IPS-NIHi11 (cell line): ENCODE data around the gene C2orf80.
"Not testable (repeated sequence)": the region's sequence is repeated elsewhere in the genome, so short reads cannot be mapped to it uniquely, and the experiment has no call there.

Experiments
- DNase-seq: peaks from one replicate; pipeline ENCODE4 v3.0.0; 2012; ENCODE audit warnings: mixed read lengths, low spot score

C2orf80 gene

DNA sequence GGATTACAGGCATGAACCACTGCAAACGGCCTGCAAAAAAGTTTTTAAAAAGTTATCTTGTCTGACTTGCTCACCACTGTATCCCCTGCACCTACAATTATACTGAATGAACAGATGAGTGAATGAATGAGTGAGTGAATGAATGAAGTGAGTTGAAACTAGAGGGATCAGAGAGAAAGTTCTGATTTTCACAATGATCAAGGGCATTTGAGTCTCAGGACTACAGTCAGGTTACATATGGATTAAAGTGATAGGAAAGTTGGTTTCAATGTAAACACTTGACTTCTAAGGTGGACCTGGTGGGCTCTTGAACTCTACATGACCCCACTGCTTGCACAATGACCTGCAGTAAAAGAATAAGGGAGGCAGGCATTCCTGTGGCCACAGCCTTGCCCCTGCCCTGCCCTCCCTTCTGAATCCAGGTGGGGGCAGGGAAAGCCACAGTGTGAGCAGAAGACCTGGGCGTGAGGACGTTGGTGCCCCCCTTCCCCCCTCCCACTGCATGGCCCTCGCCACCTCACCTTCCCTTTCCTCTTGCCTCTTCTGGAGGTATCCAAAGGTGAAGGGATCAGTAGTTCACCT lies 10.7 kb downstream of the C2orf80 start:
- DNase-seq = no peak

DNA sequence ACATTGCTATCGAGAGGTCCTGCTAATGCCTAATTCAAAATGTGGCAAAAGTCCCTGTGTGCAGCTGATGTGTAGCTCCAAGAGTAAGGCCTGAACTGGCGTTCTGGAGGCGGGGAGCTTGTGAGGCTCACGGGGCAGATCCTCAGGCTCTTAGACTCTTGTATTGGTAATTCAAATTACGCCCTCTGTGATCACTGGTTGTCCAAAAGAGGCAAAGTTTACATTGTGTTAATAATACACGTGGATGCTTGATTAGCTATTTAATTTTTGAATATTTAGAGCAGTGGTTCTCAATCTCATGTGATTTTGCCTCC lies 14.0 kb downstream of the C2orf80 start:
- no peak for DNase-seq

DNA sequence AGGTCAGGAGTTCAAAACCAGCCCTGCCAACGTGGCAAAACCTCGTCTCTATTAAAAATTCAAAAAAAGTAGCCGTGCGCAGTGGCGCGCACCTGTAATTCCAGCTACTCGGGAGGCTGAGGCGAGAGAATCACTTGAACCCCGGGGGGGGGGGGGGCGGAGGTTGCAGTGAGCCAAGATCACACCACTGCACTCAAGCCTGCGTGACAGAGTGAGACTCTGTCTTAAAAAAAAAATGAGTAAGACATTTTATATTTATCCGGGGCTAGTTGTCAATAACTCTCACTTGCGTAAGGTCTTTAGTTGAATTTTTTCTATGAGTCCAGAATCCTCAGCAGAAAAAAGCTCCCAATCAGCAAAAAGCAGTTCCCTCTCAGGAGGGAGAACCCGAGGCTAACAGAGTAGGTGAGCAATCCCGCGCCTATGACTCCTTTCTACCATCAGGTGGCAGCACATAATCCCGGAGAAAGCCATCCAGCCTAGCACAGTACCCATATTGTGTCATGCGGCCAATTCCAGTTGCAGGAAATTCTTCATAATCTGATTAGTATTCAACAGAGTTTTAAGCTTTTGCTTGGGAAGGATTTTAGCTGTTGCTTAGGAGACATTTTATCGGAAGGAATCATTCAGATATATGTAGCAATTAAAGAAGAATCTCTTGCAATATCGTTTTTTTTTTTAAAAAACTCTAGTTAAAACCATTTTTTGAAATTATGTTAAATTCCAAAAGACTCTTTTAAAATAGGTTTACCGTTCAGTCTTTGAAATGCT lies 14.6 kb downstream of the C2orf80 start:
- peak; percentile 80 for DNase-seq

DNA sequence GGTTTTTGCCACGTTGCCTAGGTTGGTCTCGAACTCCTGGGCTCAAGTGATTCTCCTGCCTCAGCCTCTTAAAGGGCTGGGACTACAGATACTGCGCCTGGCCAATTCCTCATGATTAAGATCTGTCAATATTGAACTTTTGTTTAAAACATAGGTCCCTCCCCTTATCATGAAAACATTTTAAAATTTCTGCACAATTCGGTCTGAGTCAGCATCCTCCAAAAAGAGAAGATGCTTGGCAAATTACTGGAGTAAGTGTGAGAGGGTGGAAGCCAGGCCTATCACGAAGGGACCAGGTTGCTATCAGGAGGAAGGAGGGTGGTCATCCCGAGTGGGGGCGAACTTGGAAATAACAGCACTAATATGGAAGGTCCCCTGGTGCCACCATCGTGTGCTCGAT lies 15.7 kb downstream of the C2orf80 start:
- no peak for DNase-seq

DNA sequence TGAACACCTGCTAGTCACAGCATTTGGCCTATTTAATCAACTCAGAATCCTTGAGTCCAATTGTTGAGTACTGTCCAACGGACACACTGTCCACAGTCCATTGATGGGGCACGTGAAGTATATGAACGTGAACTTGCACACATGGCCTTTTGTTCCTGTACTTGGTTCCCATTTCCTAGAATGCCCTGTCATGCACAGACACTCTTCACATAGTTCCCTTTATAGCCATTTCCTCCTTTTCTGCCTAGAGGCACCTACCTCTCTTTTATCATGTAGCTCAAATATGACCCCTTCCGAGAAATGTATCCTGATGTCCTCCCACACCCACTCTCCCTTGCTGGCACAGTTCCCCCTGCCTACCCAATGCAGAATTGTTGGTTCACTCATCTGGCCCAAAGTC lies 17.7 kb downstream of the C2orf80 start:
- no peak for DNase-seq

DNA sequence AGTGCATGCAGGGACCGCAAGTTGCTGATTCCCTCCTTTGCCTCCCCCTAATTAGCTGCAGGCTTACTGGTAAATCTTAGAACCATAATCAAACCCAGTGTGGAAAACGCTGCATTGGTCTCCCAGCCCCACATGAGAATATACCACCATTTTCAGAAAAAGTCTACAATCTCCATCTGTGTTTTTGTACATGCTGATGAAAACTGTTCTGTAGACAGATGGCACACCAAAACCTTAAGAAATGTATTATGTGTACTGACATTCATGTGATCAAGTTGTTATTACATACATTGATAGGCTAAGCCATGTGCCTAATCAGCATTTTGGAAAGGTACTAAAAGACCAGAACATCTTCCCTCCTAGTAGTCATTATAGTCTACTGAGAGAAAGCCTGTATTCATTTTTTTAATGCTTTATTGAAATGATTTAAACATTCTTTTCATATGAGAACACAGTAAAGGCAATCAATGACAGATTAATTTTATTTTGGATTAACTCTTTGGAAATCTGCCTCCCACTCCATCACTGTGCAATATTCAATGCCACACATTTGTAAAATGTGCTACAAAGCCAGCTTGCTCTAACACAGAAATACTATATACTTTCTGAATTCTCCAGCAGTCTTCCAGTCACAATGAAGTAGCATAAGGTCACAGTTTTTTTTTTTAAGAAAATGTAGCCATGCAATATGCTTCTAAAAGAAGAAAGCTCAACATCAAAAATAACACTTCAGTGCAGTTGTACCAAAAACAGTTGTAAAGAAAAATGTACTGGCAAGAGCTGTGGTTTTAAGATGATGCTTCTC lies 24.7 kb downstream of the C2orf80 start:
- no peak for DNase-seq

DNA sequence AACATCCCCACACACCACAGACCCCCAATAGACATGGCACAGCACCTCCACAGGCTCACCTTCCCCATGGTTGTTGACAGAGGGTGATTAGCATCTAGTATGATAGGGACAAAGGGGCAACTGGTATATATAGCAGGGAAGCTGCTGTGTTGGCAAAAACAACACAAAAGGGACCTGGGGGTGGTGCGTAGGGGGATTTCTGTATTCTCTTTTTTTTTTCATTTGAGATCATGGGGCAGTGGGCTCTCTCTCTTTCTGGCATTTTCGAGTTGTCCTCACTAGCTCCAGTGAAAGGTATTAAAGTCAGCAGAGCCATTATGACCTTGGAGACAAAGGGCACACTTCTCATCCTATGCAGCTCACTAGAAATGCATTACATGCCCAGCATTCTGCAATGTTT lies 26.3 kb downstream of the C2orf80 start, which contains the start of gene CRYGA:
CRYGA (minus strand) TSS at position 101 of the 400 bp plus-strand sequence; CDS start at position 68, 33 bp downstream.
- DNase-seq = no peak

DNA sequence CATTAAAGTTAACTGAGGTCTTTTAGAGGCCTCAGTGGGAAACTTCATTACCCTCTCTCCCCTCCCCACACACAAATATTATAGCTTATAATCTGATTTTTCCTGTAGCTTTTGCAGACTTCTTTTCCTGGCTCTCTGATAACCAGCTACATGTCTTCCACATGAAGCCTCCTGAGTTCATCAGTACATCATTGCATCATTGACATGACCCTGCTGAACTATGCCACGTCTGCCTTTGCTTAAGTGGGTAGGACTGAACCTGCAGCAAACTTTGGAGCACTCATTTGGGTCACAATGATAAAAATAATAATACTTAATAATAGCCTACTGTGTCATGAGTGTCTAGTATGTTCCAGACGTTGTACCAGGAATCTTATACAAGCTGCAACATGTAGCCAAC lies 33.4 kb downstream of the C2orf80 start:
- no peak for DNase-seq

DNA sequence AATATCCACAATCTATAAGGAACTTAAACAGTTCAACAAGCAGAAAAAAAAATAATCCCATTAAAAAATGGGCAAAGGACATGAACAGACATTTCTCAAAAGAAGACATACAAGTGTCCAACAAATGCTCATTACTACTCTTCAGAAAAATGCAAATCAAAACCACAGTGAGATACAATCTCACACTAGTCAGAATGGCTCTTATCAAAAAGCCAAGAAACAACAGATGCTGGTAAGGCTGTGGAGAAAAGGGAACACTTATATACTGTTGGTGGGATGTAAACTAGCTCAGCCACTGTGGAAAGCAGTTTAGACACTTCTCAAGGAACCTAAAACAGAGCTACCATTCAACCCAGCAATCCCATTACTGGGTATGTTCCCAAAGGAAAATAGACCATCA lies 36.7 kb downstream of the C2orf80 start:
- DNase-seq = no peak

DNA sequence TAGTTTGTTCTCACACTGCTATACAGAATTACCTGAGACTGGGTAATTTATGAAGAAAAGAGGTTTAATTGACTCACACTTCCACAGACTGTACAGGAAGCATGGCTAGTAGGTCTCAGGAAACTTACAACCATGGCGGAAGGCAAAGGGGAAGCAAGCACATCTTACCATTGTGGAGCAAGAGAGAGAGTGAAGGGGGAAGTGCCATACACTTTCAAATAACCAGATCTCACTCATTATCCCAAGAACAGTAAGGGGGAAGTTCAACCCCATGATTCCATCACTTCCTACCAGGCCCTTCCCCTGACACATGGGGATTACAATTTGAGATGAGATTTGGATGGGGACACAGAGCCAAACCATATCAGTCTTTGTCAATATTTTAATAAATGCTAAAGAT lies 38.9 kb downstream of the C2orf80 start:
- no peak for DNase-seq

DNA sequence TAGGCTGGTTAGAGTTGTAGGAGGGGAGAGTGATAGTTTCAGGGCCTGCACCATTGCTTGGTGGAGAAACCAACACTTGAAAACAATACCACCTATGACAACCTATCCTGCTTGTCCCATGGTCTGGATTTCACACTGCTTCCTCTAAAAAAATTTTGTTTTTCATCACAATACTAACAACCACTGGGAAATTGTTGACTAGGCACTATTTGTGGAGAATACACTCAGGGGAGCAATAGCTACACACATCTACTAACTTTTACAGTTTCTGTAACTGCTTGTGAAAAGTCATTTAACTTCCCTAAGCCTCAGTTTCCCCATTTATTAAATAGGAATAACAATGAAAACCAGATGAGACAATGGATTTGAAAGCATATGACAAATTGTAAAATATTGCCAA lies 39.7 kb downstream of the C2orf80 start:
- no peak for DNase-seq

DNA sequence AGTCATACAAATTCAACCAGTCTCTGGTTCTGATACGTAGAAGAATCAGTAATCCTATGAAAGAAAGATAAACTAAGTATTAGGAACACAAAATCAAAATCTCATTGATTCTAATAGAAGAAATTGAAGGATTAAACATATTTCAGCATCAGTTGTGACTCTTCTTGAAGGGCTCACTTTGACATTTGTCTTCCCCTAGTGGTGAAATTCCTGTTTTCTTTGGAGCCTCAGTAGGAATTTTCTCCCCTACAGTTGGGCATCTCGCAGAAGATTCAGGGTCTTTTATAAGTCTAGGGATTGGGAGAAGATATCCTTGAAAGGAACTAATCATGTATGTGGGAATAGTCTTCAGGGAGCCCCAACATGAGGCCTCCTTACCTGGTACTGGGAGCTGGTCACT lies 41.0 kb downstream of the C2orf80 start:
- DNase-seq = no peak

DNA sequence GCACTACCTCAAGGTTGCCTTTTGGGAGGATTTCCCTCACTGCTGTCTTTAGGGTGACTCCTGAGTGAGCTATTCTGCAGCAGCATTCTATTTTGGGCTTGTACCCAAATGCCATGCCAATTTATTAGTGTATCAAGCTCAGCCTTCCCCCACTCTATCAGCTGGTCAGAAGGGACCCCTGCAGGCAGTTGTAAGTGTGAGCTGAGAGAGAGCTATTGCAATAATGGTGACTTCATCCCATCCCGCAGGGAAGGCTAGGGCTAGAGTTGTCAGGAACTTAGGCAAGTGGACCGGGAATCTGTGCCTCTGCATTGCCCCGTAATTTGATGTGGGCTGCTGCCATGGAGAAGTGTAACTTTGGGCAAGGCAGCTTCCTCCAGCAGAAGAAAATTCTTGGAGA lies 42.1 kb downstream of the C2orf80 start:
- no peak for DNase-seq

DNA sequence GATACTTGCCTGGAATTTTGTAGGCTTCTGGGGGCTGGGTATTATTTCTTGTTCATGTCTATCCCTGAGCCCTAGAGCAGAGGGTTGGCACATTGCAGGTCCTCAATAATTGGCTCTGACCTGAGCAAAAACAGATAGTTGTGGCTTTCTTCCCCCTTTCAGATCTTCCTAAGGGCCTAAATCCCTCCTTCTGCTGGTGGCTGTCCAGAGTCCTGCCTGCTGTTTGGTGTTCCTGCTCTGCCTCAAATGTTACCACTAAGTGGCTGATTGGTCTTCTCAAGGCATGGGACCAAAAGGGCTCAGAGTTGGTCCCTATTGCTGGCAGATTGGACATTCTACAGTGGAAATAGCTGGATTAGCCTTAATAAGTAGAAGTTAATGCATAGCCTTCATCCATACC lies 42.8 kb downstream of the C2orf80 start:
- DNase-seq = no peak

DNA sequence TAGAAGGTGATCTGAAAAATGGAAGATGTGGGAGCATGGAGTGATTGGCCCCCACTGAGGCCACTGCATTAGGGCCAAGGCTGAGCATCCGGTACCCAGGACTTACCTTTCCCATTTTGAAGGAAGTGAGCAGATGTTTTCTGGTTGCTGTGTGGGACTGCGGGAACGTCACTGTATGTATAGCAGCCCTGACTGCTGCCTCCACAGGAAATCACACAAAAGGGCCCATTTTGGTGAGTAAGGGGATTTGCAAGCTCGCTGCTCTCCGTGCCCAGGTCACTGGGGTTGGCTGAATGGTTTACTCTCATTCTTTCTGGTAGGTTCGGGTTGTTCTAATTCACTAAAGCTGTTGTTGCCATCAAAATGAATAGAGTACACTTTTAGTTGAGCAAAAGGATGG lies 43.8 kb downstream of the C2orf80 start, which contains the start of gene CRYGB:
CRYGB (minus strand) TSS at position 153 of the 400 bp plus-strand sequence; CDS start at position 115, 38 bp downstream.
- no peak for DNase-seq

DNA sequence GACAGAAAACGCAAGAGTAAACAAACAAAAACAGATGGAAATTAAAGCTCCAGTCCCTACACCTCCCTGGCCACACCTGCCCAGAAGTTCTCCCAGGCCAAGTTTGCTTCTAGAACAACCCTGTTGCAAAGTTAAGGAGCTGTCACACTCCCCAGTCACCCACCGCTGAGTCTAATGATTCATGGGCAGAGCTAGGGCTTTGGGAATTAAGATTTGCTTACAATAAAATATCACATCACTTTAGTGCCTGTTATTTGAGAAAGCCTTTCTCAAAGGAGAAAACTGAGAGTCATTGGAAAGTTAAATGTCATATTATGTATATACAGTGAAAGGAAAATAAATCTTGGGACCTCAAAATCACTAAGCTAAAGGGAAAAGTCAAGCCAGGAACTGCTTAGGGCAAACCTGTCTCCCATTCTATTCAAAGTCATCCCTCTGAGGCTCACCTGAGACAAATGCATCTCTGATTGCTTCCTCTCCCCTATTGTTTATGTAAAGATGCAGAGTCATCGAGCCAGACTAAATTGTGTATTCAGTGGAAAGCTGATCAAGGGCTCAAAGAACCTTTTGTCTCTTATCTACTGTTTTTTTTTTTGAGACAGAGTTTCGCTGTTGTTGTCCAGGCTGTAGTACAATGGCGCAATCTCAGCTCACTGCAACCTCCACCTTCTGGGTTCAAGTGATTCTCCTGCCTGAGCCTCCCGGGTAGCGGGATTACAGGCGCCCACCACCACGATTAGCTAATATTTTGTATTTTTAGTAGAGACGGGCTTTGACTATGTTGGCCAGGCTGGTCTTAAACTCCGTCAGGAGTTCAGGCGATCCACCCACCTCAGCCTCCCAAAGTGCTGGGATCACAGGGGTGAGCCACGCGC lies 46.7 kb downstream of the C2orf80 start:
- DNase-seq = no peak

DNA sequence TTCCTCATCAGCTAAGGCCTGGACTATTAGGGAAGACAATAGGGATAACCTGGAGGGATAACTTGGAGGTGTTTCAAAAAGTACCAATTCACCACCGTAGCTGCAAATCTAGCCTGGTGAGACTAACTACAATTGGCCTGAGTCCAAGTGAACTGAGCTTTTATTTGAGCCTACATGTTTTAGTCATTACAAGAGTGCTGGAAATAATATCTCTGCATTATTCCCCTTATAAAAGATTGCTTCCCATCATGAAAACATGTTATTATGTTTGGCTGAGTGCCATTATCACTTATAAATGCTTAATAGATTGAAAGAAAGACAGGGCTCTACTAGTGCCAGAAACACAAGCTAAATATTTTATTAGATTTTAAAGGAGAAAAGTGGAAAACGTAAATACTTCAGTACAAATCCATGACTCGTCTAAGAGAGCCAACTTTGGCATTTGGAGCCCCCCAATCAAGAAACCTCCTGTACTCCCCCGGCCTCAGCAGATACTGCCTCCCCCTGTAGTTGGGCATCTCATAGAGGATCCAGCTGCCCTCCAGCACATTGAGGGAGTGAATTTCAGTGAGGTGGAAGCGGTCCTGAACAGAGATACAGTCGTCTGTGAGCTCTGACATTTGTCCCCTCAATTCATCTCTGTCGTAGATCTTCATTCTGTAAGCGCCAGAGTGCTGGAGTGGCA lies 47.4 kb downstream of the C2orf80 start:
- DNase-seq = no peak

DNA sequence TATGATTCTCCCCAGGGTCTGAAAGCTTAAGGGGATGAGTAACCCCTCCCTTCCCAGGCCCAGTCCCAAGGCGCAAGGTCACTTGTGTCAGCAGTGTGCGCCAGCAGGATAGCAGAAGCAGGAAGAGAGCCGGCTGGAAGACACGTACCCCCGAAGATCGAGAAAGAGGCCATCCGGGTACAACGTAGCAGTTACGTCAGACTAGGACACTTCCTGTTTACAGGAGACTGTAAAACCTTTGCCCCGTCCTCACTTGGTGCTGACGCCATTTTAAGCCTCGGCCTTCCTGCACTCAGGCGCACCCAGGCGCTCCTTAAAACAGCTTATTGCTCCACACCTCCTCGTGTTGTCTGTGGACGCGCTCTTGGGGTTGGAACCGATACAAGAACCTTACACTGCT lies 50.4 kb downstream of the C2orf80 start:
- no peak for DNase-seq

DNA sequence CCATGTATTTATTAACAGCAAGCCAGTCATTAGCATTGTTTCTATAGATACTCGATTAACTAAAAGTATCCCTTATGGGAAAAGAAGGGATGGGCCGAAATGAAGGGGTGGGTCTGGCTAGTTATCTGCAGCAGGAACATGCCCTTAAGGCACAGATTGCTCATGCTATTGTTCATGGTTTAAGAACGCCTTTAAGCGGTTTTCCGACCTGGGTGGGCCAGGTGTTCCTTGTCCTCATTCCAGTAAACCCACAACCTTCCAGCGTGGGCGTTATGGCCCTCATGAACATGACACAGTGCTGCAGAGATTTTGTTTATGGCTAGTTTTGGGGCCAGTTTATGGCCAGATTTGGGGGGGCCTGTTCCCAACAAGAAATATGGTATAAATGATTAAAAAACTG lies 51.5 kb downstream of the C2orf80 start:
- DNase-seq = not testable (repeated sequence)

DNA sequence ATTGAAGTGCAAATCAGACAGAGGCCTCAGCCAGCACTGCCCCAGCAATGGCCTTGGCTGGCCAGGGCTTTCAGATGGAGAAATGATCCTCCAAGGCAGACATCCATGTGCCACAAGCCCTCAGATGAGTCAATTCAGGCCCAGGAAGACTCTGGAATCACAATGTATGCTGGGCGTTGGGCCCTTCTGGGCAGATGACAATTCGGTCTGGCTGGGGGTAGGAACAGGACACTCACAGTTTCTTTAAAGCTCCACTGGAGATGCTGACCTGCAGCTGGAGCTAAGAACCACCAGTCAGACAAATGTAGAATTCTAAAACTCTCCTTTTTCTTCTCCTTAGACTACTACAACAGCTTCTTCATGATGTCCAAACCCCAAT lies 53.1 kb downstream of the C2orf80 start:
- DNase-seq = no peak
